ENCODE data around the gene PHLDA2. TPM values are rescaled to one million over a fixed set of nuclear protein-coding genes. Genes with fewer than 3 reads are reported as not detected.
"Not testable (repeated sequence)": the region's sequence is repeated elsewhere in the genome, so short reads cannot be mapped to it uniquely, and the experiment has no call there.

PHLDA2 gene
- total RNA-seq, 2 experiments from 2014 or later, result 0.16 to 0.34 TPM

- ChIA-PET POLR2A (no interaction called here), CTCF (ENCODE audit: unreplicated experiment) (no interaction called here)
- no peaks in the 10 kb centered on the region for H3K4me1 ChIP-seq (ENCODE audit: insufficient read depth, low read length, poor library complexity, severe bottlenecking)
- peaks cover 48% of the 10 kb centered on the region for H3K36me3 ChIP-seq (ENCODE audit: insufficient read depth, low read length)
- no peak overlapping the region for H3K4me3 ChIP-seq (ENCODE audit: low read depth, low read length, poor library complexity, severe bottlenecking)
- no peaks in the 10 kb centered on the region for H3K79me2 ChIP-seq (ENCODE audit: insufficient read depth, low read depth, low read length)
- H4K20me1 ChIP-seq (ENCODE audit: insufficient read depth, low read length), result no peaks in the 10 kb centered on the region
- no peak overlapping the region for H2AFZ ChIP-seq (ENCODE audit: low read length)
- DNase-seq (ENCODE audit: low spot score), result no peak
- BruUV-seq (replicated peaks), result no TSS peak
- no peaks in the 10 kb centered on the region for H3K9me2 ChIP-seq (ENCODE audit: insufficient read depth, low read length)
- no peak overlapping the region for H3K27ac ChIP-seq (ENCODE audit: low read depth, low read length, poor library complexity, severe bottlenecking)
- H3K4me2 ChIP-seq (ENCODE audit: low read length), result no peak overlapping the region
- TF ChIP-seq EZH2phosphoT487 (IDR thresholded peaks at IDR 0.05; ENCODE audit: borderline replicate concordance, low read depth, low read length), result no peak
- no peak for TF ChIP-seq CTCF (conservative IDR thresholded peaks at IDR 0.05; ENCODE audit: low read length)
- H3K9me3 ChIP-seq (ENCODE audit: low read length), result peaks cover 25% of the 10 kb centered on the region
- intact Hi-C loops (cut with micrococcal nuclease; ENCODE audit: unreplicated experiment), result no loop called here
Measured at GRCh38 chr11:2940921-2941821, 12.0 kb upstream of the PHLDA2 start.

GRCh38 chr11:2940147-2940920 lies 11.1 kb upstream of the PHLDA2 start:
- Histone ChIP-seq H4K20me1 (ENCODE audit: insufficient read depth, low read length) (no peaks in the 10 kb centered on the region), H3K4me1 (ENCODE audit: insufficient read depth, low read length, poor library complexity, severe bottlenecking) (no peaks in the 10 kb centered on the region), H3K79me2 (ENCODE audit: insufficient read depth, low read depth, low read length) (no peaks in the 10 kb centered on the region), H3K4me2 (ENCODE audit: low read length) (no peak overlapping the region), H2AFZ (ENCODE audit: low read length) (no peak overlapping the region), H3K36me3 (ENCODE audit: insufficient read depth, low read length) (peaks cover 39% of the 10 kb centered on the region), H3K9me3 (ENCODE audit: low read length) (peaks cover 25% of the 10 kb centered on the region), H3K27ac (ENCODE audit: low read depth, low read length, poor library complexity, severe bottlenecking) (no peak overlapping the region), H3K9me2 (ENCODE audit: insufficient read depth, low read length) (no peaks in the 10 kb centered on the region), H3K4me3 (ENCODE audit: low read depth, low read length, poor library complexity, severe bottlenecking) (no peak overlapping the region)
- CTCF ChIA-PET (ENCODE audit: unreplicated experiment), result no interaction called here
- no TSS peak for BruUV-seq (replicated peaks)
- no peak for TF ChIP-seq EZH2phosphoT487 (IDR thresholded peaks at IDR 0.05; ENCODE audit: borderline replicate concordance, low read depth, low read length)
- no peak for TF ChIP-seq CTCF (conservative IDR thresholded peaks at IDR 0.05; ENCODE audit: low read length)
- POLR2A ChIA-PET, result no interaction called here
- intact Hi-C loops (cut with micrococcal nuclease; ENCODE audit: unreplicated experiment), result no loop called here
- DNase-seq (ENCODE audit: low spot score), result no peak

GRCh38 chr11:2938458-2939418 lies 9.5 kb upstream of the PHLDA2 start:
- BruUV-seq (replicated peaks), result not testable (repeated sequence)

GRCh38 chr11:2937641-2938457 lies 8.6 kb upstream of the PHLDA2 start:
- H3K79me2 ChIP-seq (ENCODE audit: insufficient read depth, low read depth, low read length); POLR2A ChIA-PET; H4K20me1 ChIP-seq (ENCODE audit: insufficient read depth, low read length); H3K9me2 ChIP-seq (ENCODE audit: insufficient read depth, low read length); H3K27ac ChIP-seq (ENCODE audit: low read depth, low read length, poor library complexity, severe bottlenecking); DNase-seq (ENCODE audit: low spot score); BruUV-seq (replicated peaks); H3K4me2 ChIP-seq (ENCODE audit: low read length); CTCF ChIA-PET (ENCODE audit: unreplicated experiment); H3K4me1 ChIP-seq (ENCODE audit: insufficient read depth, low read length, poor library complexity, severe bottlenecking); H3K4me3 ChIP-seq (ENCODE audit: low read depth, low read length, poor library complexity, severe bottlenecking); H2AFZ ChIP-seq (ENCODE audit: low read length); intact Hi-C loops (cut with micrococcal nuclease; ENCODE audit: unreplicated experiment): not testable (repeated sequence)
- 0 out of 2 replicates have a peak, but pooled peaks cover 15% of the 10 kb centered on the region for H3K36me3 ChIP-seq (ENCODE audit: insufficient read depth, low read length)
- peaks cover 25% of the 10 kb centered on the region for H3K9me3 ChIP-seq (ENCODE audit: low read length)

More at GRCh38 chr11:2938458-2939418, 9.5 kb upstream of the PHLDA2 start:
- CTCF ChIA-PET (ENCODE audit: unreplicated experiment); intact Hi-C loops (cut with micrococcal nuclease; ENCODE audit: unreplicated experiment); POLR2A ChIA-PET; H3K4me3 ChIP-seq (ENCODE audit: low read depth, low read length, poor library complexity, severe bottlenecking); H3K27ac ChIP-seq (ENCODE audit: low read depth, low read length, poor library complexity, severe bottlenecking); H4K20me1 ChIP-seq (ENCODE audit: insufficient read depth, low read length); H3K79me2 ChIP-seq (ENCODE audit: insufficient read depth, low read depth, low read length); H3K4me1 ChIP-seq (ENCODE audit: insufficient read depth, low read length, poor library complexity, severe bottlenecking); H3K4me2 ChIP-seq (ENCODE audit: low read length); H3K9me2 ChIP-seq (ENCODE audit: insufficient read depth, low read length); H2AFZ ChIP-seq (ENCODE audit: low read length); DNase-seq (ENCODE audit: low spot score): not testable (repeated sequence)
- Histone ChIP-seq H3K36me3 (ENCODE audit: insufficient read depth, low read length) (peaks cover 23% of the 10 kb centered on the region), H3K9me3 (ENCODE audit: low read length) (peaks cover 25% of the 10 kb centered on the region)

Measured in OCI-LY7 (cell line).